Neural cell (in vitro differentiated cells): ENCODE data around the gene GPC5. TPM values are rescaled to one million over a fixed set of nuclear protein-coding genes. Genes with fewer than 3 reads are reported as not detected.

Source experiments
- H2AFZ ChIP-seq: fragments of 200-600, 300-800 bp; sonication (generic), shearing (Covaris generic); 2 replicates; pipeline ENCODE4 v1.6.0; 2014; ENCODE audit warnings: low read depth, mild to moderate bottlenecking, antibody characterized with exemption, low read length, moderate library complexity
- H3F3A ChIP-seq: fragments of 200-600 bp; shearing (Covaris generic); 2 replicates; pipeline ENCODE4 v1.6.1; 2016; ENCODE audit warnings: mild to moderate bottlenecking, moderate library complexity, mixed read lengths, antibody characterized with exemption, low read length; ENCODE audit not compliant: insufficient read depth, poor library complexity, severe bottlenecking
- H3K27ac ChIP-seq: fragments of 200-600, 300-800 bp; sonication (generic), shearing (Covaris generic); 2 replicates; pipeline ENCODE4 v1.5.1; 2014; ENCODE audit warnings: mild to moderate bottlenecking, low read length, moderate library complexity
- H3K27me3 ChIP-seq: fragments of 300-800, 200-600 bp; sonication (generic), shearing (Covaris generic); 2 replicates; pipeline ENCODE4 v1.6.0; 2014; ENCODE audit warnings: mild to moderate bottlenecking, low read depth, low read length, moderate library complexity; ENCODE audit not compliant: insufficient read depth
- H3K36me3 ChIP-seq: fragments of 300-800, 200-600 bp; sonication (generic), shearing (Covaris generic); 2 replicates; pipeline ENCODE4 v1.5.1; 2014; ENCODE audit warnings: mild to moderate bottlenecking, antibody characterized with exemption, low read length, moderate library complexity; ENCODE audit not compliant: insufficient read depth
- H3K4me2 ChIP-seq: fragments of 300-800, 200-600 bp; sonication (generic), shearing (Covaris generic); 2 replicates; pipeline ENCODE4 v1.6.0; 2014; ENCODE audit warnings: mild to moderate bottlenecking, low read length
- H3K4me3 ChIP-seq: fragments of 300-800, 200-600 bp; sonication (generic), shearing (Covaris generic); 2 replicates; pipeline ENCODE4 v1.5.1; 2014; ENCODE audit warnings: mild to moderate bottlenecking, low read length, moderate library complexity
- H3K79me2 ChIP-seq: fragments of 200-600 bp; shearing (Covaris generic); replicated peaks from 2 replicates; pipeline ENCODE4 v1.6.0; 2014; ENCODE audit warnings: mild to moderate bottlenecking, low read length, moderate library complexity; ENCODE audit not compliant: insufficient read depth
- H3K9ac ChIP-seq: fragments of 300-800, 200-600 bp; sonication (generic), shearing (Covaris generic); 2 replicates; pipeline ENCODE4 v1.6.1; 2016; ENCODE audit warnings: mild to moderate bottlenecking, low read length, mixed read lengths
- H3K9me2 ChIP-seq: fragments of 200-600 bp; shearing (Covaris generic); 2 replicates; pipeline ENCODE4 v1.6.1; 2016; ENCODE audit warnings: mild to moderate bottlenecking, low read length, mixed read lengths; ENCODE audit not compliant: insufficient read depth
- H3K9me3 ChIP-seq: fragments of 200-600, 300-800 bp; sonication (generic), shearing (Covaris generic); 2 replicates; pipeline ENCODE4 v1.6.1; 2016; ENCODE audit warnings: mild to moderate bottlenecking, mixed run types, low read length, moderate library complexity, mixed read lengths
- H4K20me1 ChIP-seq: fragments of 200-600 bp; shearing (Covaris generic); 2 replicates; pipeline ENCODE4 v1.6.1; 2016; ENCODE audit warnings: mild to moderate bottlenecking, mixed run types; ENCODE audit not compliant: insufficient read depth
- EP300 ChIP-seq: fragments of 450-650 bp; conservative IDR thresholded peaks from 2 replicates; pipeline ENCODE4 v1.6.1; 2014; ENCODE audit warnings: antibody characterized with exemption, mild to moderate bottlenecking, moderate library complexity; ENCODE audit not compliant: poor library complexity, severe bottlenecking
- EZH2 ChIP-seq: fragments of 200-600, 300-800 bp; shearing (Covaris generic), sonication (generic); IDR thresholded peaks from 2 replicates; pipeline ENCODE4 v1.6.1; 2014; ENCODE audit warnings: antibody characterized with exemption, low read length, borderline replicate concordance, mild to moderate bottlenecking; ENCODE audit not compliant: insufficient read depth, poor library complexity, severe bottlenecking
- MXI1 ChIP-seq: fragments of 450-650 bp; conservative IDR thresholded peaks from 2 replicates; pipeline ENCODE4 v1.6.1; 2014; ENCODE audit warnings: antibody characterized with exemption, mild to moderate bottlenecking; ENCODE audit not compliant: poor library complexity, severe bottlenecking
- POLR2AphosphoS5 ChIP-seq: IDR thresholded peaks from 2 replicates; pipeline ENCODE4 v1.6.1; 2012
- RAD21 ChIP-seq: fragments of 450-650 bp; conservative IDR thresholded peaks from 2 replicates; pipeline ENCODE4 v1.6.1; 2014; ENCODE audit warnings: antibody characterized with exemption, mild to moderate bottlenecking, moderate library complexity
- REST ChIP-seq: IDR thresholded peaks from 2 replicates; pipeline ENCODE4 v1.6.1; 2012; ENCODE audit warnings: borderline replicate concordance
- SMC3 ChIP-seq: fragments of 450-650 bp; conservative IDR thresholded peaks from 2 replicates; pipeline ENCODE4 v1.6.1; 2014; ENCODE audit warnings: antibody characterized with exemption, mild to moderate bottlenecking, moderate library complexity; ENCODE audit not compliant: poor library complexity
- TAF1 ChIP-seq: IDR thresholded peaks from 2 replicates; pipeline ENCODE4 v1.6.1; 2012; ENCODE audit warnings: low read depth
- polyA plus RNA-seq: library from polyadenylated mRNA; depleted of rRNA; stranded (reverse); fragments of >200 nt; gene quantifications from 2 replicates; pipeline ENCODE4 v1.2.3, GENCODE V29; 2014
- TF ChIP-seq, protein P1 (sequence below): fragments of 450-650 bp; IDR thresholded peaks from 2 replicates; pipeline ENCODE4 v1.5.1; 2014; ENCODE audit warnings: antibody characterized with exemption, mild to moderate bottlenecking, moderate library complexity; ENCODE audit not compliant: poor library complexity, severe bottlenecking

Gene GPC5
- polyA plus RNA-seq, 1 donor from 2014 or later, result 5.0 TPM

DNA sequence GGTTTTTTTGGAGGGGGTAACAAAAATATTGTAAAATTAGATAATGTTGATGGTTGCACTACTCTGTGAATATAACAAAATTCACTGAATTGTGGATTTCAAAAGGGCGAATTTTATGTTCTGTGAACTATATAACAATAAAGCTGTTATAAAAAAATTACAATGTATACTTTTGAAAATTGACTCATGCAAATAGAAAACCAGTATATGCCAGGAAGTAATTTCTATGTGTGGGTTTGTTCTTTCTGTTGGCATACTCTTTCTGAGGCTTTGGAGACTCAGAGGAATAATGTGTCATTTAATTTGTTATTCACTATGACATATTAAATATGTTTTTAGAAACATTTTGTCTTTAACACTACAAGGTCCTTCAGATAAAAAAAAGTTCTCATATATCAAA lies 310.1 kb downstream of the GPC5 start:
- H3K9ac ChIP-seq, result no peak overlapping the region
- H2AFZ ChIP-seq, result no peak overlapping the region
- H3K27me3 ChIP-seq, result no peaks in the 10 kb centered on the region
- no peak overlapping the region for H3K4me3 ChIP-seq
- TF ChIP-seq RAD21 (no peak), EP300 (no peak), EZH2 (no peak), POLR2AphosphoS5 (no peak), REST (no peak), MXI1 (no peak), SMC3 (no peak), TAF1 (no peak)
- TF ChIP-seq, protein P1, sequence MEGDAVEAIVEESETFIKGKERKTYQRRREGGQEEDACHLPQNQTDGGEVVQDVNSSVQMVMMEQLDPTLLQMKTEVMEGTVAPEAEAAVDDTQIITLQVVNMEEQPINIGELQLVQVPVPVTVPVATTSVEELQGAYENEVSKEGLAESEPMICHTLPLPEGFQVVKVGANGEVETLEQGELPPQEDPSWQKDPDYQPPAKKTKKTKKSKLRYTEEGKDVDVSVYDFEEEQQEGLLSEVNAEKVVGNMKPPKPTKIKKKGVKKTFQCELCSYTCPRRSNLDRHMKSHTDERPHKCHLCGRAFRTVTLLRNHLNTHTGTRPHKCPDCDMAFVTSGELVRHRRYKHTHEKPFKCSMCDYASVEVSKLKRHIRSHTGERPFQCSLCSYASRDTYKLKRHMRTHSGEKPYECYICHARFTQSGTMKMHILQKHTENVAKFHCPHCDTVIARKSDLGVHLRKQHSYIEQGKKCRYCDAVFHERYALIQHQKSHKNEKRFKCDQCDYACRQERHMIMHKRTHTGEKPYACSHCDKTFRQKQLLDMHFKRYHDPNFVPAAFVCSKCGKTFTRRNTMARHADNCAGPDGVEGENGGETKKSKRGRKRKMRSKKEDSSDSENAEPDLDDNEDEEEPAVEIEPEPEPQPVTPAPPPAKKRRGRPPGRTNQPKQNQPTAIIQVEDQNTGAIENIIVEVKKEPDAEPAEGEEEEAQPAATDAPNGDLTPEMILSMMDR, result no peak
- H3F3A ChIP-seq, result no peaks in the 10 kb centered on the region
- H4K20me1 ChIP-seq, result no peaks in the 10 kb centered on the region
- H3K9me3 ChIP-seq, result no peaks in the 10 kb centered on the region
- no peaks in the 10 kb centered on the region for H3K36me3 ChIP-seq
- H3K9me2 ChIP-seq, result no peaks in the 10 kb centered on the region
- no peaks in the 10 kb centered on the region for H3K79me2 ChIP-seq
- no peak overlapping the region for H3K27ac ChIP-seq
- H3K4me2 ChIP-seq, result no peak overlapping the region

- Histone ChIP-seq H3K9me3 (no peaks in the 10 kb centered on the region), H3K79me2 (no peaks in the 10 kb centered on the region), H3K27me3 (no peaks in the 10 kb centered on the region), H3K9ac (no peak overlapping the region), H3K4me3 (no peak overlapping the region), H3F3A (no peaks in the 10 kb centered on the region), H3K27ac (no peak overlapping the region), H3K4me2 (no peak overlapping the region), H2AFZ (no peak overlapping the region), H4K20me1 (no peaks in the 10 kb centered on the region), H3K9me2 (no peaks in the 10 kb centered on the region), H3K36me3 (no peaks in the 10 kb centered on the region)
- no peak for TF ChIP-seq RAD21
- TF ChIP-seq MXI1, result no peak
- TF ChIP-seq, protein P1, result no peak
- no peak for TF ChIP-seq SMC3
Observed at GRCh38 chr13:91709180-91709579, 310.8 kb downstream of the GPC5 start.
